ENCODE results near the gene TLR1.

The TLR1 gene

GRCh38 chr4:38752941-38753806 is 51.4 kb downstream of the TLR1 start:
- H3K4me3 ChIP-seq (ENCODE audit: low read length) = no peak overlapping the region

GRCh38 chr4:38752372-38752940 is 52.1 kb downstream of the TLR1 start:
- no peak for TF ChIP-seq CTCF (IDR thresholded peaks at IDR 0.05; ENCODE audit: insufficient read depth, low read depth, low read length, missing control alignments)
- DNase-seq (ENCODE audit: low read depth) = no peak
- H3K4me3 ChIP-seq (ENCODE audit: low read length) = no peak overlapping the region

More at GRCh38 chr4:38752941-38753806, 51.4 kb downstream of the TLR1 start:
- DNase-seq (ENCODE audit: low read depth) = peak; percentile 86
- no peak for TF ChIP-seq CTCF (IDR thresholded peaks at IDR 0.05; ENCODE audit: insufficient read depth, low read depth, low read length, missing control alignments)

DNA sequence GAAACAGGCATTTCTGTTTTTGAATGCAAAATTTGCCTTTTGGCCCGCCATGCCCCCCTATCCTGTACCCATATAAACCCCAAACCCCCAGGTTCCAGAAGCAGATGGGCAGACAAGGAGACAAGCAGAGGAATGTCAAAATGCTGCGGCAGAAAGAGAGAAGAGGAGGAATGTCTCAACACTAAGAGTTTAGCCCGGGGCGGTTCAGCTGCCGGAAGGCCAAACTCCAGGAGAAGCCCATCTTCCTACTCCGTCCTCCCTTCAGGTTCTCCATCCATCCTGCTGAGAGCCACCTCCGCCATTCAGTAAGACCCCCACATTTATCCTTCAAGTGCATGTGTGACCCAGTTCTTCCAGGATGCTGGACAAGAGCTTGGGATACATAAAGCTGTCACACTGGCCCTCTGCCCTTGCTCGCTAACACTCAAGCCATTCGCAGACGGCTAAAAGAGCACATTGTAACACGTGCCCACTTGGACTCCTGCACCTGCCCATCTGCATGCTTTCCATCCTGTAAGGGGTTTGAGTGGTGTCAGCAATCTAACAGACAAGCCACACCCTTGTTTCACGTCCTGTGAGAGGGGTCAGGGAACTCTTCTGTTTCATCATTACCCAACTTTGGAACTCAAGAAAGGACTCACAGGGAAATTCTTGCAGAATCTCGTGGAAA is 53.1 kb downstream of the TLR1 start:
- H3K4me3 ChIP-seq (ENCODE audit: low read length) = no peak overlapping the region
- no peak for DNase-seq (ENCODE audit: low read depth)
- no peak for TF ChIP-seq CTCF (IDR thresholded peaks at IDR 0.05; ENCODE audit: insufficient read depth, low read depth, low read length, missing control alignments)

- DNase-seq (ENCODE audit: low read depth) = no peak
- no peak for TF ChIP-seq CTCF (IDR thresholded peaks at IDR 0.05; ENCODE audit: insufficient read depth, low read depth, low read length, missing control alignments)
- H3K4me3 ChIP-seq (ENCODE audit: low read length) = no peak overlapping the region
Measured at GRCh38 chr4:38749336-38749735, 55.3 kb downstream of the TLR1 start.

DNA sequence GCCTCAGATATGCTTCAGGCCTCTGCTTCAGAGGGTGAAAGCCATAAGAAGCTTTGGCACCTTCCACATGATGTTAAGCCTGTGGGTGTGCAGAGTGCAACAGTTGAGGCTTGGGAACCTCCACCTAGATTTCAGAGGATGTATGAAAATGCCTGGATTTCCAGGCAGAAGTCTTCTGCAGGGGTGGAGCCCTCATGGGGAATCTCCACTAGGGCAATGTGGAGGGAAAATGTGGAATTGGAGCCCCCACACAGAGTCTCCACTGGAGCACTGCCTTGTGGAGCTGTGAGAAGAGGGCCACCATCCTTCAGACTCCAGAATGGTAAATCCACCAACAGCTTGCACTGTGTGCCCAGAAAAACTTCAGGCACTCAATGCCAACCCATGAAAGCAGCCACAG is 57.0 kb downstream of the TLR1 start:
- DNase-seq (ENCODE audit: low read depth) = no peak
- TF ChIP-seq CTCF (IDR thresholded peaks at IDR 0.05; ENCODE audit: insufficient read depth, low read depth, low read length, missing control alignments) = no peak
- no peak overlapping the region for H3K4me3 ChIP-seq (ENCODE audit: low read length)

Measured in epithelial cell of esophagus (primary cell).